ENCODE results near the gene PSMC5.

GRCh38 chr17:63783522-63783921 is 43.7 kb upstream of the PSMC5 start:
- TF ChIP-seq CTCF (IDR thresholded peaks at IDR 0.05) (no peak), POLR2A (IDR thresholded peaks at IDR 0.05) (no peak)

Data from lower leg skin (tissue), 3 donors.